ENCODE data around the gene DNAJC5G.
"Not testable (repeated sequence)": the region's sequence is repeated elsewhere in the genome, so short reads cannot be mapped to it uniquely, and the experiment has no call there.

Gene DNAJC5G

GRCh38 chr2:27291865-27292264 lies 16.6 kb downstream of the DNAJC5G start:
- no peak for DNase-seq (ENCODE audit: low read depth, low spot score)
- CTCF ChIA-PET, result interaction anchor here (0.8 to 7.7 kb wide), 5 partner anchors 11 to 194 kb away, joined by 3 to 104 read pairs (median 11); partner anchors contain the start of gene TRIM54

GRCh38 chr2:27294928-27295327 lies 19.7 kb downstream of the DNAJC5G start:
- ChIA-PET CTCF (interaction anchor here (1.0 to 7.7 kb wide), 4 partner anchors 8 to 216 kb away, joined by 4 to 104 read pairs (median 52); partner anchors contain the start of genes EMILIN1 and TRIM54), POLR2A (no interaction called here)
- no peak overlapping the region for H3K4me3 ChIP-seq (ENCODE audit: low read depth, low read length)
- TF ChIP-seq CTCF (IDR thresholded peaks at IDR 0.05; ENCODE audit: insufficient read depth, low read length, missing control alignments), result no peak
- no peak for DNase-seq (ENCODE audit: low read depth, low spot score)

More at GRCh38 chr2:27291865-27292264, 16.6 kb downstream of the DNAJC5G start:
- no peak overlapping the region for H3K4me3 ChIP-seq (ENCODE audit: low read depth, low read length)
- POLR2A ChIA-PET, result interaction anchor here (2.1 kb wide), 1 partner anchor 12 kb away, joined by 7 read pairs; no protein-coding TSS in a partner anchor
- no peak for TF ChIP-seq CTCF (IDR thresholded peaks at IDR 0.05; ENCODE audit: insufficient read depth, low read length, missing control alignments)

GRCh38 chr2:27296481-27296880 lies 21.2 kb downstream of the DNAJC5G start:
- ChIA-PET CTCF (interaction anchor here (1.0 to 2.0 kb wide), 2 partner anchors 12 to 17 kb away, joined by 4 to 7 read pairs; no protein-coding TSS in a partner anchor), POLR2A (no interaction called here)
- H3K4me3 ChIP-seq (ENCODE audit: low read depth, low read length), result no peak overlapping the region
- DNase-seq (ENCODE audit: low read depth, low spot score), result no peak
- no peak for TF ChIP-seq CTCF (IDR thresholded peaks at IDR 0.05; ENCODE audit: insufficient read depth, low read length, missing control alignments)

- CTCF ChIA-PET, result interaction anchor here (1.2 to 7.1 kb wide), 3 partner anchors 13 to 18 kb away, joined by 3 to 116 read pairs (median 7); partner anchors contain the start of gene TRIM54
- DNase-seq (ENCODE audit: low read depth, low spot score), result no peak
- no peak for TF ChIP-seq CTCF (IDR thresholded peaks at IDR 0.05; ENCODE audit: insufficient read depth, low read length, missing control alignments)
- POLR2A ChIA-PET, result no interaction called here
- no peak overlapping the region for H3K4me3 ChIP-seq (ENCODE audit: low read depth, low read length)
Observed at GRCh38 chr2:27297195-27297594, 22.0 kb downstream of the DNAJC5G start.

- TF ChIP-seq CTCF (IDR thresholded peaks at IDR 0.05; ENCODE audit: insufficient read depth, low read length, missing control alignments), result no peak
- CTCF ChIA-PET, result interaction anchor here (0.7 to 8.1 kb wide), 5 partner anchors 6 to 200 kb away, joined by 3 to 155 read pairs (median 104); partner anchors contain the start of gene TRIM54
- H3K4me3 ChIP-seq (ENCODE audit: low read depth, low read length), result no peak overlapping the region
- POLR2A ChIA-PET, result no interaction called here
- no peak for DNase-seq (ENCODE audit: low read depth, low spot score)
Observed at GRCh38 chr2:27298391-27299080, 23.3 kb downstream of the DNAJC5G start.

GRCh38 chr2:27300606-27301005 lies 25.4 kb downstream of the DNAJC5G start:
- POLR2A ChIA-PET; DNase-seq (ENCODE audit: low read depth, low spot score); H3K4me3 ChIP-seq (ENCODE audit: low read depth, low read length): not testable (repeated sequence)
- CTCF ChIA-PET, result interaction anchor here (0.9 to 8.1 kb wide), 11 partner anchors 9 to 215 kb away, joined by 3 to 155 read pairs (median 5); partner anchors contain the start of genes MPV17, SLC30A3 and TRIM54
